Measurements from ENCODE around the gene DYSF. TPM values are rescaled to one million over a fixed set of nuclear protein-coding genes. Genes with fewer than 3 reads are reported as not detected.

The DYSF gene
- total RNA-seq, 2 donors from 2014 or later, result 1.4 to 3.1 TPM

DNA sequence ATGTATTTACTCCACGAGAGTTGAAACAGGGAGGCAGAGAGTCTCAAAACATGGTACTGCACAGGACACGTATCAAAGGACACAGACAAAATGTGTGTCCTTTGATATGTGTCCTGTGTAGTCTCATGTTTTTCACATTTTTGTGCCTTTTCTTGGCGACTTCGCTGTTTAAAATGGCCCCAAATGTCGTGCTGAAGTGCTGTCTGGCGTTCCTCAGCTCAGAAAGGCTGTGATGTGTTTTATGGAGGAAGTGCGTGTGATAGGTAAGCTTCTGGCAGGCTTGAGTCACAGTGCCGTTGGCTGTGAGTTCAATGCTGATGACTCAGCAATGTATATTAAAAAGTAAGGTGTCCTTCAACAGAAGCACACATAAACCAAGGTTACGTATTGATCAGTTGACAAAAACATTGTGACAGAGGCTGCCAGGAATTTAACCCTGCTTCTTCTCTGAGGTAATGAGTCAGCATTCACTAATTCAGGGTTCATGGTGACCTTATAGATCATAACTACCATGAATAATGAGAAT, 78.2 kb downstream of the DYSF start:
- Histone ChIP-seq H3K4me3 (ENCODE audit: low read length) (no peak overlapping the region), H3K4me1 (ENCODE audit: control insufficient read depth, insufficient read depth, low read length) (no peaks in the 10 kb centered on the region), H3K9me3 (ENCODE audit: control insufficient read depth, low read length) (no peaks in the 10 kb centered on the region), H3K27ac (ENCODE audit: low read depth, low read length) (no peak overlapping the region), H3K36me3 (ENCODE audit: control insufficient read depth, insufficient read depth, low read length) (no peaks in the 10 kb centered on the region), H3K27me3 (ENCODE audit: control insufficient read depth, insufficient read depth, low read length, poor library complexity, severe bottlenecking) (no peaks in the 10 kb centered on the region), H3K9ac (ENCODE audit: extremely low read depth, low read length, poor library complexity, severe bottlenecking) (no peak overlapping the region)
- H3K9me3 Mint-ChIP-seq, result no peaks in the 10 kb centered on the region
- no peaks in the 10 kb centered on the region for H3K36me3 Mint-ChIP-seq (ENCODE audit: low read depth)
- no peaks in the 10 kb centered on the region for H3K4me1 Mint-ChIP-seq
- H3K27me3 Mint-ChIP-seq (ENCODE audit: insufficient read depth), result no peaks in the 10 kb centered on the region
- peak; percentile 30 for DNase-seq
- TF ChIP-seq, protein P1, sequence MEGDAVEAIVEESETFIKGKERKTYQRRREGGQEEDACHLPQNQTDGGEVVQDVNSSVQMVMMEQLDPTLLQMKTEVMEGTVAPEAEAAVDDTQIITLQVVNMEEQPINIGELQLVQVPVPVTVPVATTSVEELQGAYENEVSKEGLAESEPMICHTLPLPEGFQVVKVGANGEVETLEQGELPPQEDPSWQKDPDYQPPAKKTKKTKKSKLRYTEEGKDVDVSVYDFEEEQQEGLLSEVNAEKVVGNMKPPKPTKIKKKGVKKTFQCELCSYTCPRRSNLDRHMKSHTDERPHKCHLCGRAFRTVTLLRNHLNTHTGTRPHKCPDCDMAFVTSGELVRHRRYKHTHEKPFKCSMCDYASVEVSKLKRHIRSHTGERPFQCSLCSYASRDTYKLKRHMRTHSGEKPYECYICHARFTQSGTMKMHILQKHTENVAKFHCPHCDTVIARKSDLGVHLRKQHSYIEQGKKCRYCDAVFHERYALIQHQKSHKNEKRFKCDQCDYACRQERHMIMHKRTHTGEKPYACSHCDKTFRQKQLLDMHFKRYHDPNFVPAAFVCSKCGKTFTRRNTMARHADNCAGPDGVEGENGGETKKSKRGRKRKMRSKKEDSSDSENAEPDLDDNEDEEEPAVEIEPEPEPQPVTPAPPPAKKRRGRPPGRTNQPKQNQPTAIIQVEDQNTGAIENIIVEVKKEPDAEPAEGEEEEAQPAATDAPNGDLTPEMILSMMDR (conservative IDR thresholded peaks at IDR 0.05), result no peak
- 92 to 93% methylated on average over 9 of the region's 9 CpGs for WGBS, 2 experiments (ENCODE audit: insufficient coverage in 1 of 2, insufficient read length in 1 of 2)
- no peak overlapping the region for H3K27ac Mint-ChIP-seq
- no peak overlapping the region for H3K4me3 Mint-ChIP-seq

DNA sequence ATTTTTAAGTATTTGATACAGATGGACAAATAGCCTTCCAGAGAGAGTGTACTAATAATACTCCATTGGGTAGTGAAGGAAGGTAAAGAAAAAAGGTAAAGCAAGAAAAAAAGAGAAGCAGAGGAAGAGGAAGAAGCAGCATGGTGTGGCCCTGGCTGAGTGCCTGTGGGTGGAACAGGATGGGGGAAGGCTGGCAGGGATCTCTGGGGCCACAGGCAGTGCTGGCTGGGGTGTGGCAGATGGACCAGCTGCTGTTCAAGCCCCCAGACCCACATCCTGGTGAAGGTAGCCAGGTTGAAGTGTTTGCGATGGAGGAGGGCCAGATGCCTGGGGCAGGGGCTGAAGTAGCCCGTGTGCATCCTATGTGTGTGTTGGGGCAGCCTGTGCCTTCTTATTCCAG, 79.0 kb downstream of the DYSF start:
- no peaks in the 10 kb centered on the region for H3K27me3 Mint-ChIP-seq (ENCODE audit: insufficient read depth)
- Histone ChIP-seq H3K4me1 (ENCODE audit: control insufficient read depth, insufficient read depth, low read length) (no peaks in the 10 kb centered on the region), H3K9ac (ENCODE audit: extremely low read depth, low read length, poor library complexity, severe bottlenecking) (no peak overlapping the region), H3K4me3 (ENCODE audit: low read length) (no peak overlapping the region), H3K9me3 (ENCODE audit: control insufficient read depth, low read length) (no peaks in the 10 kb centered on the region), H3K36me3 (ENCODE audit: control insufficient read depth, insufficient read depth, low read length) (no peaks in the 10 kb centered on the region), H3K27ac (ENCODE audit: low read depth, low read length) (no peak overlapping the region), H3K27me3 (ENCODE audit: control insufficient read depth, insufficient read depth, low read length, poor library complexity, severe bottlenecking) (no peaks in the 10 kb centered on the region)
- H3K4me1 Mint-ChIP-seq, result no peaks in the 10 kb centered on the region
- 91 to 100% methylated on average over 2 of the region's 2 CpGs for WGBS, 2 experiments (ENCODE audit: insufficient coverage in 1 of 2, insufficient read length in 1 of 2)
- H3K4me3 Mint-ChIP-seq, result no peak overlapping the region
- H3K27ac Mint-ChIP-seq, result no peak overlapping the region
- no peaks in the 10 kb centered on the region for H3K36me3 Mint-ChIP-seq (ENCODE audit: low read depth)
- peak; percentile 18 for DNase-seq
- TF ChIP-seq, protein P1 (conservative IDR thresholded peaks at IDR 0.05), result no peak
- H3K9me3 Mint-ChIP-seq, result no peaks in the 10 kb centered on the region

DNA sequence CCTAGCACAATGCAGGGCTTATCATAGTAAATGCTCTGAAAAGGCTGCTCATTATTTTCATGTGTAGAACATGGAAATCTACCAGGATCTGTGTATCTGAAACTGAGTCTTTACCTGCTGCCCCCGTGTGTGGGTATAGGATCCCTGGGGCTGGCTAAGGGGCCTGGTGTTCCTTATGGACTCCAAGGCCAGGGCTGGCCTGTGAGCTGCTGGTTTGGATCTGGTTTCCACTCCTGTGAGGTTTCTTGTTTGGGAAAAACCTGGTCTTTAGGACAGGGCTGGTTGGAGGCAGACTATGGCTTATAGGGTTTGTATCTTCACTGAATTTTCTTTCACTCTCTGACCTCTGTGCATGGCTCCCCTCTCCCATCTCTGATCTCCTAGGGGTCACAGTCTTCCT, 80.8 kb downstream of the DYSF start:
- Mint-ChIP-seq H3K4me1 (no peaks in the 10 kb centered on the region), H3K27me3 (ENCODE audit: insufficient read depth) (no peaks in the 10 kb centered on the region), H3K36me3 (ENCODE audit: low read depth) (no peaks in the 10 kb centered on the region), H3K4me3 (no peak overlapping the region), H3K27ac (no peak overlapping the region), H3K9me3 (no peaks in the 10 kb centered on the region)
- no peak for DNase-seq
- Histone ChIP-seq H3K9ac (ENCODE audit: extremely low read depth, low read length, poor library complexity, severe bottlenecking) (no peak overlapping the region), H3K27me3 (ENCODE audit: control insufficient read depth, insufficient read depth, low read length, poor library complexity, severe bottlenecking) (no peaks in the 10 kb centered on the region), H3K4me1 (ENCODE audit: control insufficient read depth, insufficient read depth, low read length) (no peaks in the 10 kb centered on the region), H3K4me3 (ENCODE audit: low read length) (no peak overlapping the region), H3K36me3 (ENCODE audit: control insufficient read depth, insufficient read depth, low read length) (no peaks in the 10 kb centered on the region), H3K9me3 (ENCODE audit: control insufficient read depth, low read length) (no peaks in the 10 kb centered on the region), H3K27ac (ENCODE audit: low read depth, low read length) (no peak overlapping the region)
- WGBS, 2 experiments (ENCODE audit: insufficient coverage in 1 of 2, insufficient read length in 1 of 2), result 87 to 88% methylated on average over 1 of the region's 1 CpG
- TF ChIP-seq, protein P1 (conservative IDR thresholded peaks at IDR 0.05), result no peak

Data from endodermal cell (in vitro differentiated cells).